Activated T-helper 1 cell treated with anti-CD3 and anti-CD28 coated beads, Interleukin-2, amount 50 U/mL, for 16 hours (primary cell): ENCODE results near the gene GET4.

Source experiments
- DNase-seq, 2 donors: peaks; one replicate each; pipeline ENCODE4 v3.0.0-alpha.2; 2020; ENCODE audit warnings: low read depth in 1 of 2, low spot score in 1 of 2

GET4 gene

DNA sequence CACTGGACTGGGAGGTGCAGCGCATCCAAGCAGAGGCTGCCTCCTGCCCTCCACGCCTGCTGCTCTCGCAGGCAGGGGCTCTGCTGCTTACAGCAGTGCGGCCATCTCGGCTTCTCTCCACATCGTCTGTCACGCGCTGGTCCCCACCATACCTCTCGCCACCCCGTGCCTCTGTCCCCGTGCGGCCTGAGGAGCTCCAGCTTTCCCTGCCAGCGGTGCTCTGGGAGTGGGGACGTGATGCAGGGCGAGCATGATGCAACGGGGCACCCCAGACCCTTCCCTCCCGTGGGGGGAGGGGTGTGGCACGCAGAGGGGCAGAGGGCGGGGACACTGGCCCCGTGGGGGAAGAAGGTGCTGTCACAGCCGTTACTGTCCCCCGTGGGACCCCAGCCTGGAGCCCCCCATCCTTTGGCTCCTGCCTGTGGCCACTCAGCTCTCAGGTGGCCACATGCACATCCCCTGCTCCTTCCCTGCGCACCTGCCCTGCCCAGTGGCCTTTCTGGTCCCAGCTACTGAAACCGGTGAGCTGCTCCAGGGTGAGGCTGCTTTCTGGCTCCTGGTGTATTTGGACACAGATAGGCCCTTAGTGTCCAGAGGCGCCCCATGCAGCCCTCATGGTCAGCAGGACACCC is 9.0 kb downstream of the GET4 start:
- no peak for DNase-seq

DNA sequence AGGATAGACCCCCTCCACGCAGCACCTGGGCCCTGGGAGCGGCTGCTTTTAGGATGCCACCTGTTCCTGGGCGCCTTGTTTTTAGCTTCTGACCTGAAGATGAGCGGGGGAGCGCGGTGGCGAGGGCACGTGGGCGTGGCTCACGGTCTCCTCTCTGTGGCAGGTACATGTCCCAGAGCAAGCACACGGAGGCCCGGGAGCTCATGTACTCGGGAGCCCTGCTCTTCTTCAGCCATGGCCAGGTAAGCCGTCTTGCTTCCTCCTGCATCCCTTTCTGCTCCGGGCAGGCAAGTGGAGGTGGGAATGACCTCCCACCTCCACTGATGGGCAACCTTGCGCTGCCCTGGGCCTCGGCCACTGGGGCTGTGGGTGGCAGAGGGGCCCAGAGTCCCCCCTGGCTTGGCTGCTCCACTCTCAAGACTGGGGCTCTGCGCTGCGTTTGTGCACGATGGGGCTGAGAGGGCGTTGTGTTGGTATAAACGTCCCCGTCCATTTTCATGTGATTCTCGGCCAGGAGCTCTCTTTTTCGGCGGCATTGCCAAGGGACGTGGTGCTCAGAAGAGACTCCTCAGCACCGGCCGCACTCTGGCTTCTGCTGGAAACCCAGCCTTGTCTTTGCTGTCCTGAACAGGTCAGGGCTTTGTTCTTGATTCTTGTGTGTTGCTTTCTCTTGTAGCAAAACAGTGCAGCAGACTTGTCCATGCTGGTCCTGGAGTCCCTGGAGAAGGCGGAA is 9.7 kb downstream of the GET4 start:
- DNase-seq: no peak

DNA sequence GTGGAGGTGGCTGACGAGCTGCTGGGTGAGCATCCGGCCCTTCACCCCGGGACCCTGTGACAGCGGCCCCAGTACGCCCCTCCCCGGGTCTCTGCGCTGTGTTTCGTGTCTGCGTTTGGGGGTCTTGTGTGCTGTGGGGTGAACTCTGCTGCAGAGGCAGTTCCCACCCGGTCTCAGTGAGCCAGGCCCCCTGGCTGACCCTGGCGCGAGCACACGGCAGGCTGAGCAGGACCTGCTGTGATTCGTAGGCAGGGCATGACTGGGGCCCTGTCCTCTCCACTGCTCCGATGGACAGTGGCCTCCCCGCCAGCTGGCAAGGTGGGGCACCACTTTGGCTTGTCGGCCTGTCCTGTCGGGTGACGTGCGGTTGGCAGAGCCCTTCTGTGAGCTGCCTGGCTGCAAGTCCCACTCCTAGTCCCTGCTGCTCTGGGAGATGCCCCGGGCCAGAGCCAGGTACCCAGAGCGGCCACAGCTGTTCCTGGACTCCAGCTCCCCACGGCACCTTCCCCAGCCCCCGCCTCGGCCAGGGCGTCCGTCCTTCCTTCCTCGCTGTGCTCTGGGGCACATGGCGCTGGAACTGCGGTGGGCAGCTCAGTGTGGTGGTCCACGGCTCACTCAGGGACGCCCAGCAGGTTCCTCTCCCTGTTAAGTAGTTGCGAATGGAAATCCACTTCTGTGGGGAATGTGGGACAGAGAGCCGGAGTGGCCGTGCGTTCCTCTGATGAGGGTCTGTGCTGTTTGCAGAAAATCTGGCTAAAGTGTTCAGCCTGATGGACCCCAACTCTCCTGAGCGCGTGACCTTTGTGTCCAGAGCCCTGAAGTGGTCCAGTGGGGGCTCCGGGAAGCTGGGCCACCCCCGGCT is 10.5 kb downstream of the GET4 start:
- no peak for DNase-seq

DNA sequence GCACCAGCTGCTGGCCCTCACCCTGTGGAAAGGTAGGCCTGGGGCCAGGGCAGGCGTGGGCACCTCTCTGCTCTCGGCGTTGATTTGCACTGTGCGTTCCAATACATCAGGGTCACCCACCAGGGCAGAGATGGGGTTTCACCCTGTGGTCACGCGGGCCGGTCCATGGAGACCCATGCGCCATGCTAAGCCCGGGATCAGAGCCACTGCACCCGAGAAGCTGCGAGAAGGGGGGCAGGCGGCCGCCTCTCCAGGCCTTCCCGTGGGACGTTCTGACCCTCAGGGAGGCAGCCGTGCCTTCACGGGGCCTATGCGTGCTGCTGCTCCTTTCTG is 11.1 kb downstream of the GET4 start:
- no peak for DNase-seq

DNA sequence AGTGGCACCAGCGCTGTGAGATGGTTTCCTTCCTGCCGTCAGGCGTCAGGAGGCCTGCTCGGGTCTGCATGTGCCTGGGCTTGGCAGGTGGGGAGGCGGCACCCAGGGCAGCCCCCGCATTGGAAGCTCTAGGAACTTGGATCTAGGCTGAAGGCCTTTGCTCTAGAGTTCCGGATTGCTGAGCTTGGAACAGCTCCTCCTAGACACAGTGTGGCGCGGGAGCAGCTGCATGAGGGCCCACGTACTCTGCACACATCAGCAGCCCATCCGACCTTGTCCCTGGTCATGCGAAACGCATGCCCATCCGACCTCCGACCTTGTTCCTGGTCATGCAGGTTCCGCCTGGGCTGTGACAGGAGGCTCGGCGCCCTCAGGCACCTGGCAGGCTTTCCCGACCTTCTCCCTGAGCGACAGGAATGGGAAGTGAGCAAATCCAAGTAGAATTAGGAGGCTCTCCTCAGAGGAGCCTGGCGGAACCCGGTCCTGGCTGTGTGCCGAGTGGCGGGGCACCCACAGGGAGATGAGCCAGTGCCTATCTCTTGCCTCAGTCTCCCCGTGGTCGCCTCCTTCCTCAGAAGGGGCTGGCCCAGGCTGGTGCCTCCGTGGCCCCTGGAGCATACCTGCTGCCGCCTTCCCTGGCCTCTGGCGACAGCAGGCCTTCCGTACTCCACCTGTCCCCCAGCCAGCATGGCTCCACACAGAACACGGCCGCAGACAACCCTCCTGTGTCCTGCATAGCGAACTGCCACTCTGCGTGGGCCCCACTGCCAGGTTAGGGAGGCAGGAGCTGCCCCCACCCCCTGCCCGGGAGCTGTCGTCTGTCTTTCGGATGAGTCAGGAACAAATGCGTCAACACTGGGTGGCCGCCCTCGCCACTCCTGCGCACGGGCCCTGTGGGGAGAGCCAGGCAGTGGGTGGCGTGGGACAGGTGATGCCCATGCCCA is 12.0 kb downstream of the GET4 start:
- DNase-seq: no peak

DNA sequence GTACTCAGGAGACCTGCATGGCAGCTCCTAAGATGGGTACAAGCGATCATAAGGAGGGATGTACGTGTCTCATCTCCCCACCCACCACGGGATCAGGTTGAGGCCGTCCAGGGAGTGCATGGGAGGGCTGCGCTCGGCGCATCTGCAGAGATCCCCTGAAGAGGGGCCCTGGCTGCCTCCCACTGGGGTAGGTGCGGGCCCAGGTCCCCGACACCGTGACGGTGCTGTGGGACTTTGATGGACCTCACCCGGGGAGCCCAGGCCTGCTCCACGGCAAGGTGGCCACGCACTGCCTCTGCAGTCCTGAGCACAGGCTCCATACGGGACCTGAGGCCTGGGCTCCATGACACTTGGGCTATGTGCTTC is 12.7 kb downstream of the GET4 start:
- no peak for DNase-seq

DNA sequence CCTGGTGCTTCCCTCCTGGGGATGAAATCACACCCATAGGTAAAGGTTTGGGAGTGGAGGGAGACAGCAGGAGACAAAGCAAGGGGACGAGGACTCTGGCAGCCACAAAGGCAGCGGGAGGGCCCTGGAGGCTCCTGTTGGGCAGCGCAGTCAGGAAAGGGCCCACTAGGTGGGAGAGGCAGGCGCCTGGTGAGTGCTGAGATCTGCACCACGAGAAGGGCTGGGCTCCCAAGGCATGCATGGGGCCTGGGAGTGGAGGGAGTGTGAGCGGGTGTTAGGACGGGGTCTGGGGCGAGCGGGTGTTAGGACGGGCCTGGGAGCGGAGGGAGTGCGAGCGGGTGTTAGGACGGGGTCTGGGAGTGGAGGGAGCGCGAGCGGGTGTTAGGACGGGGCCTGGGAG is 13.0 kb downstream of the GET4 start:
- no peak for DNase-seq

DNA sequence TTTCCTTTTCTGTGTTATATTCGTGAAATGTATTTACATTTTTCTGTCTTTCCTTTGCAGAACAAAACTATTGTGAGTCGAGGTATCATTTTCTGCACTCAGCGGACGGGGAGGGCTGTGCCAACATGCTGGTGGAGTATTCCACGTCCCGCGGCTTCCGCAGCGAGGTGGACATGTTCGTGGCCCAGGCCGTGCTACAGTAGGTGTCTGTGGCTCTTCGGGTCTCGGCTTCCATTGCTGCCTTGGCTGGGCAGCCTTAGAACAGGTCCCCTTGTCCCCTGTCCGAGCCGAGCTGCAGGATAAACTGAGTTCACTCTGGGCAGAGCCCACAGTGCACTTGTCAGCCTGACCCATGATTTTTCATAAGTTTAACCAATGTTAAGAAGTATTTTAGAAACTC is 14.5 kb downstream of the GET4 start:
- DNase-seq: no peak

DNA sequence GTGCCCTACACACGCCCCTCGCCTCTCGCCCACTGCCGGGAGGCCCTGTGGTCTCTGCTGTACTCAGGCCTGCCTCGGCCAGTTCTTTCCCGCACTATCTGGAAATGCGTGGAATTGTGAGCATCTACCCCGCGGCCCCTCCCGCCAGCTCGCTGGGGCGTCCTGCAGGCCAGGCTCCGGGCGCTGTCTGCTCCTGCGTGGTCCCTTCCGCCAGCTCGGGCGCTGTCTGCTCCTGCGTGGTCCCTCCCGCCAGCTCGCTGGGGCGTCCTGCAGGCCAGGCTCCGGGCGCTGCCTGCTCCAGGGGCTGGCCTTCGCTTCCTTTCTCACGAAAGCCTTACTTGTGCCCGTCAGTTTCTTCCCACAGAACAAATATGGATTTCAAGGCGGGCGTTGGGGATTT is 14.9 kb downstream of the GET4 start:
- DNase-seq: no peak

DNA sequence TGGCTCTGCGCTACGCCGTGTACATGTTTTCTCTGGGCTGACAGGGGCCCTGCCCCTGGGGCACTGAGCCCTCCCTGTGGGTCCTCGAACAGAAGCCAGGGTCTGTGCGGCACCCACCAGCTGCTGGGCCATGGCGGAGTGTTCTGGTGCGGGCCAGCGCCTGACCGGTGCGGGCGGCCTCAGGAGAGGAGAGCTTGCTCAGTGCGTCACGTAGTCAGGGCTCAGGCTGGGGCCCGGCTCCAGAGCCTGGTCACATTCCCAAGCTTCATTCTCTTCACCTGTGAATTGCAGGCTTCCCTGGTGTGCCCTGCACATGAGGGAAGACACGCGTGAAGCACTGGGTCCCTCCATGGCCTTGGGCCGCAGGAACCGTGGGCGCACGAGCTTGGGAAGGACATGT is 15.5 kb downstream of the GET4 start:
- DNase-seq: no peak

DNA sequence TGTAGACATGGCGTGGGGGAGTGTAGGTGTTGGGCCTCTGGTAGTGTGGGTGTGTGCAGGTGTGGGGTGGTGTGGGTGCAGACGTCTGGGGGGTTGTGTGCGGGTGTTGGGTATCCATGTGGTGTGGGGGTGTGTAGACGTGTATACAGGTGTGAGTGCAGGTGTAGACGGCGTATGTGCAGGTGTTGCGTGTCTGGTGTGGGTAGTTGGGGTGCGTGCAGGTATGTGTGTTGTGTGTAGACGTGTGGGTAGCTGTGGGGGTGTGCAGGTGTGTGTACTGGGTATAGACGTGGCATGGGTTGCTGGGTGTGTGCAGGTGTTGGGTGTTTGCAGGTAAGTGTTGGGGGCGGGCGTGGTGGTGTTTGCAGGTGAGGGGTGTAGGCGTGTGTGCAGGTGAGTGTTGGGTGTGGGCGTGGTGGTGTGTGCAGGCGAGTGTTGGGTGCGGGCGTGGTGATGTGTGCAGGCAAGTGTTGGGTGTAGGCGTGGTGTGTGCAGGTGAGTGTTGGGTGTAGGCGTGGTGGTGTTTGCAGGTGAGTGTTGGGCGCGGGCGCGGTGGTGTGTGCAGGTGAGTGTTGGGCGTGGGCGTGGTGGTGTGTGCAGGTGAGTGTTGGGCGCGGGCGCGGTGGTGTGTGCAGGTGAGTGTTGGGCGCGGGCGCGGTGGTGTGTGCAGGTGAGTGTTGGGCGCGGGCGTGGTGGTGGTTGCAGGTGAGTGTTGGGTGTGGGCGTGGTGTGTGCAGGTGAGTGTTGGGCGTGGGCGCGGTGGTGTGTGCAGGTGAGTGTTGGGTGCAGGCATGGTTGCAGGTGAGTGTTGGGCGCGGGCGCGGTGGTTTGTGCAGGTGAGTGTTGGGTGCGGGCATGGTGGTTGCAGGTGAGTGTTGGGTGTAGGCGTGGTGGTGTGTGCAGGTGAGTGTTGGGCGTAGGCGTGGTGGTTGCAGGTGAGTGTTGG is 16.6 kb downstream of the GET4 start:
- DNase-seq: no peak

DNA sequence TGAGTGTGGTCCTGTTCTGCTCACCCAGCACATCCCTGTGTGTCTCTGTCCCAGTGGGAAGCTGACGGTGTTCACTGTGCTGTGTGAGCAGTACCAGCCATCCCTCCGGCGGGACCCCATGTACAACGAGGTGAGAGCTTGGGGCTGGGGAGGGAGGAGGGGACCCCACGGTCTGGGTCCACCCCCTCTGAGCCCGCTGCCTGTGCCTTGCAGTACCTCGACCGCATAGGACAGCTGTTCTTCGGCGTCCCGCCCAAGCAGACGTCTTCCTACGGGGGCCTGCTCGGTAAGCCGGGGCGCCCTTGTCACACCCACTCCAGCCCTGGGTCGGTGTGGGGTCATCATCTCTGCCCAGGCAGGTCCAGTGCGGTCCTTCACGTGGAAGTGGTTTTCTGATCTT is 17.3 kb downstream of the GET4 start:
- DNase-seq: no peak

DNA sequence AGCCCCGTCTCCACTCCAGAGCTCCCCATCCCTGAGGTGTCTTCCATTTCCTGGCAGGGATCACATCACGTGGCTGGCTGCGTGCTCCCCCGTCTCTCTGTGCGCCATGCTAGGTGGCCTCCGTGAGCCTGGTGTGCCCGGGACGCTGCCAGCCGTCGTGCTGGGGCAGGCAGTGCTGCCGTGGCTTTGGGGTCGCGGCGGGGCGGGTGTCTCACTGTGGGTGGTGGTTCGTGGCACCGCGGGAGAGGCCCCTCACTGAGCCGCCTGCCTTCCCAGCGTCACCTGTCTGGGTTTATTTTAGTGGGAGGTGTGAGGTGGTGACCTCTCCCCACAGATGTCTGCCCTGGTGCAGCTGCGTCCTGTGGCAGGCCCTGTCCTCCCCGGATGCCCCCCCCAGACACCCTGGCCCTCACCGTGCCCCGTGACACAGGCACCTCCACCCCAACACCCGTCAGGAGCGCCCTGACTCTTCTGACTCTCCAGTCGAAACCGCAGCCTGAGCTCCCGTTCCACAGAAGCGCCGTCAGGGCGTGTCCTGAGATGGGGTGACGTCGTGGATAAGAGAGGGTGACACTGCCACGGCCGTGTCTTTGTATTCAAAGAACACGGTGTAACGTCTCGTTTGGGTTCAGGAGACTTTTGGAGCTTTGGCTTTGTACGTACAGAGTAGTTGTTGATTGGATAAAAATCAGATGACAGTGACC is 18.0 kb downstream of the GET4 start:
- no peak for DNase-seq

DNA sequence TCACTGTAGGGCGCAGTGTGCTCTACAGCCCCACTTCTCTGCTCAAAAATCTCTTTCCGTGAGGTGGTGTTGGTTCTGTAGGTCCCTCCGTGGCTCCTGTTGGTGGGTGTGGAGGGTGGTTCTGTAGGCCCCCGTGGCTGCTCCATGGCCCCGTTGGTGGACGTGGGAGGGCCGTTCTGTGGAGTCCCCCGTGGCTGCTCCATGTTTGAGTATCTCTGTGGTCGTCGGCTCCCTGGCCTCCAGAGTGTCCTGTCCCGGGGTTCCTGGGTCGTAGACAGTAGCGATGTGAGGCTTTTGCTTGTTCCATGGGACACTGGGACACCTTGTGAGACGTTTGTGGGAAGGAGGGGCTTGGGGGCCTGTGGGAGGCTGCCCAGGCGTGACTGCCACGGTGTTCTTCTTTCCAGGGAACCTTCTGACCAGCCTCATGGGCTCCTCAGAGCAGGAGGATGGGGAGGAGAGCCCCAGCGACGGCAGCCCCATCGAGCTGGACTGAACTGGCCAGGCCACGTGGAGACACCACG is 18.6 kb downstream of the GET4 start:
- no peak for DNase-seq

DNA sequence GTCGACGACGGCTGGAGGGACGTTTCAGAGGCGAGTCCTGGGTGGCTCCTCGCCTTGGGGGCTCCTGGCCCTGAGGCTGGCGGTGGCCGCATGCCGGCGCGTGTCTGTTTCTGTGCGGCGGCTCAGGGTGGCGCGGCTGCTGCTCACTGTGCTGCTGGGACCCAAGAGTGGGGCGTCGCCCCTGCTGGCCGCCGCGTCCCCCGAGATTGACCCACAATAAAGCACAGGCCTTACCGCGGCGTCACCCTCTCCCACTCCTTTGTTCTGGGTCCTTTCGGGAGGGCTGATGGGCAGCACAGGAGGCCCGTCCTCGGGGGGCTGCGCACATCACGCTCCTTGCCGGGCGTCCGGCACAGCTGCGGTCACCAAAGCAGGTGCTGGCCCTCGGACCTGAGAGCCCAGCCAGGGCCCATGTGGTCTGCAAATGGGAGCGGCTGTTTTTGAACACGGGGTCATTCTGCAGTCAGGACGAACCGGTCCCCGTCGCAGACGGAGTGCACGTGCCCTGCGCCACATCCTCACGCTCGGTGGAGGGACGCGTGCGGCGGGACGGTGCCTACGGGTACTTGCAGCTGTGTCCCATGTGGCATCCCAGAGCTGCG is 19.2 kb downstream of the GET4 start:
- DNase-seq: no peak

DNA sequence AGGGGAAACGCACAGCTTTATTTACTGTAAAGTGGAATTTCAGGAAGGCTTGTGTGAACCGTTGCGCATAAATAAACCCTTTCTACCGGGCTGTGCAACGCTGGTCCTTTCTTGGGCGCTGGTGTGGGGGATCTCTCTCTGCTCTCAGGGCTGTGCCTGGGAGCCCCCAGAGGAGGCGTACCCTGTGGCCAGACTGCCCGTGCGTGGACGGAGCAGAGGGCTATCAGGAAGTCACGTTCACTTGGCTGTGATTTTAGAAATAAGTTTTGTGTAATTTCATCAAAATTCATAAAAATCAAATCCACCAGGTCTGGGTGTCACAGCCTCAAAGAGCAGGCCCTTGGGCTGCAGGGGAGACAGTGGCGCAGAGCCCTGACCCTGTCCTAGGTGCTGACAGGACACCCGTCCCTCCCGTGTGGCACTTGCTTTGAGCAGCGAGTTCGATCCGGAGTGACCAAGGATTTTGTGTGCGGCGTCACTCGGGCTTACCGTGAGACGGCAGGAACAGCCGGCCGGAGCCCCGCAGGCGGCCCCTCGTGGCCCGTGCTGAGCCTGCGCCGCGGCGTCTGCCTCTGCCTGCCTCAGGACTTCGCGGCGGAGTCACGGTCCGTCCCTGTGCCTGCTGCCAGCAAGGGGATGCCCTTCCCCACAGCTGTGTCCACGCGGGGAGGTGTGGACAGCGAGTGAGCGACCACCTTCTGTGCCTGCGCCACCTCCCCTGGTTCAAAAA is 20.2 kb downstream of the GET4 start:
- DNase-seq: no peak

DNA sequence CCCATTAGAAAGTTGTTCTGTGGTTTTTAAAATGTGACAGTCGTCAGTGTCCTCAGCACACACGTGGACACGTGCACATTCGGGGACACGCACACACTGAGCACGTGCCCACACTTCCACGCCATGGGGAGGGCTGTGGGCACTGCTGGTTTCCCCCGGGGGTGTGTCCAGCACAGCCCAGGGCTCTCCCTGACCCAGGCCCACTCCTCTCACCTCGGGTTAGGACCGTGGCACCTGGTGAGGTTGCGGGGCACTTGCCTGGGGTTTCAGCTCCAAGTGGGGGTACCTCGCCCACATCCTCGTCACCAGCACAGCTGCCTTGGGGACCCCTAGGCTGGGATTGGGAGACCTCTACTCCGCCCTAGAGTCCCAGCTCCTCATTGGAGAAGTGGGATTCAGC is 20.7 kb downstream of the GET4 start:
- DNase-seq: no peak

DNA sequence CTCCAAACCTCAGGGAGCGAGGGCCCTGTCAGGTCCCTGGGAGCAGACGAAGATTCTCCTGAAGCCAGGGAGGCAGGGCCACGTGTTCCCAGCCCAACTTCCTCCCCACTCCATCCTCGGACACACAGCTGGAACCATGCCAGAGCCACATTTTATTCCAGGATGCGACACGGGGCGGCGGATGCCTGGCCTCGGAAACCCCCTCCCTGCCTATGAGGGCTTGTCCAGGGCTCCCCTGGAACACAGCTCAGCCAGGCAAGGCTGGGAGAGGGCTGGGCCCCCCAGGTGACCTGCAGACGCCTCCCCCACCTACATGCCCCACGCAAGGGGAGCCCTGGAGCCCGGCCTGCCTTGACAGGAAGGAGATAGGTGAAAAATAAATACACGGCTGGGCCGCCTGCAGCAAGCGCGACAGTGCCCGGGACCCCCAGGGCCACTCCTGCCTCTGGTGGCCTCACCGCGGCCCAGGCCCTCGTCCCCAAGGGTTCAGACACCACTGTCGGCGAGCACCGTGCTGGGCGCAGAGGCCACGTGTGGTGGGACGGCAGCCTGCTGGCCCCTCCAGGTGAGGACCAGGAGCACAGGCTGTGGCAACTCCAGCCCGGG is 21.5 kb downstream of the GET4 start:
- no peak for DNase-seq
